ENCODE measurements around the gene TMEM236.

DNA sequence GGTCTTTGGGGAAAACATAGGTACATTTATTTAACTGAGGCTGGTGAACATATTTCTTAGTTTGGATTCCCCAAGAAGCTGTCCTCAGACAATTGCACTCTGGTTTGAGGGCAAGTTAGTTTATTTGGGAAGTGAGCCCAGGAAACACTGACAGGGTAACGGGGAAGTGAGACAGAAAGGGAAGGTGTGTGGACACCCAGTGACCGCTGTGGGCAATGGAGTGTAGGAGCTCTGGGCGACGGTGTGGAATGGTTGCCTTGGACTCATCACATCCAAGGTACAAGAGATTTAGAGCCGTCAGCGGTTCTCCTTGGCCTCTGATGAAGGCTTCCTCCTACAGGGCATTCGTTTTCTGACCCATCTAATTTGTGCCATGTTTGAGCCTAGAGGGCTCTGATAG is 64.2 kb downstream of the TMEM236 start:
- TF ChIP-seq, protein P1, sequence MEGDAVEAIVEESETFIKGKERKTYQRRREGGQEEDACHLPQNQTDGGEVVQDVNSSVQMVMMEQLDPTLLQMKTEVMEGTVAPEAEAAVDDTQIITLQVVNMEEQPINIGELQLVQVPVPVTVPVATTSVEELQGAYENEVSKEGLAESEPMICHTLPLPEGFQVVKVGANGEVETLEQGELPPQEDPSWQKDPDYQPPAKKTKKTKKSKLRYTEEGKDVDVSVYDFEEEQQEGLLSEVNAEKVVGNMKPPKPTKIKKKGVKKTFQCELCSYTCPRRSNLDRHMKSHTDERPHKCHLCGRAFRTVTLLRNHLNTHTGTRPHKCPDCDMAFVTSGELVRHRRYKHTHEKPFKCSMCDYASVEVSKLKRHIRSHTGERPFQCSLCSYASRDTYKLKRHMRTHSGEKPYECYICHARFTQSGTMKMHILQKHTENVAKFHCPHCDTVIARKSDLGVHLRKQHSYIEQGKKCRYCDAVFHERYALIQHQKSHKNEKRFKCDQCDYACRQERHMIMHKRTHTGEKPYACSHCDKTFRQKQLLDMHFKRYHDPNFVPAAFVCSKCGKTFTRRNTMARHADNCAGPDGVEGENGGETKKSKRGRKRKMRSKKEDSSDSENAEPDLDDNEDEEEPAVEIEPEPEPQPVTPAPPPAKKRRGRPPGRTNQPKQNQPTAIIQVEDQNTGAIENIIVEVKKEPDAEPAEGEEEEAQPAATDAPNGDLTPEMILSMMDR (IDR thresholded peaks at IDR 0.05 in 2 of 3, conservative IDR thresholded peaks at IDR 0.05 in 1 of 3; ENCODE audit: insufficient read depth in 2 of 3, low read depth in 1 of 3, low read length in 3 of 3), result no peak
- no peak for TF ChIP-seq JUND (IDR thresholded peaks at IDR 0.05; ENCODE audit: borderline replicate concordance, low read depth, low read length)
- TF ChIP-seq JUND (tag; IDR thresholded peaks at IDR 0.05; ENCODE audit: borderline replicate concordance, low read depth, low read length), result no peak
- TF ChIP-seq, protein P2, sequence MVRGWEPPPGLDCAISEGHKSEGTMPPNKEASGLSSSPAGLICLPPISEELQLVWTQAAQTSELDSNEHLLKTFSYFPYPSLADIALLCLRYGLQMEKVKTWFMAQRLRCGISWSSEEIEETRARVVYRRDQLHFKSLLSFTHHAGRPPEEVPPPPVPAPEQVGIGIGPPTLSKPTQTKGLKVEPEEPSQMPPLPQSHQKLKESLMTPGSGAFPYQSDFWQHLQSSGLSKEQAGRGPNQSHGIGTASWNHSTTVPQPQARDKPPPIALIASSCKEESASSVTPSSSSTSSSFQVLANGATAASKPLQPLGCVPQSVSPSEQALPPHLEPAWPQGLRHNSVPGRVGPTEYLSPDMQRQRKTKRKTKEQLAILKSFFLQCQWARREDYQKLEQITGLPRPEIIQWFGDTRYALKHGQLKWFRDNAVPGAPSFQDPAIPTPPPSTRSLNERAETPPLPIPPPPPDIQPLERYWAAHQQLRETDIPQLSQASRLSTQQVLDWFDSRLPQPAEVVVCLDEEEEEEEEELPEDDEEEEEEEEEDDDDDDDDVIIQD (CRISPR knock-in tag; IDR thresholded peaks at IDR 0.05), result no peak
